OCI-LY1 (cell line): ENCODE data around the gene ZNF808.

Experiments
- CTCF ChIP-seq: fragments of 200-600 bp; sonication (generic), shearing (Covaris generic); IDR thresholded peaks from 2 replicates; pipeline ENCODE4 v1.5.1; 2017; ENCODE audit warnings: mild to moderate bottlenecking, antibody characterized with exemption, low read length, moderate library complexity, mixed read lengths
- EZH2 ChIP-seq: fragments of 200-600 bp; sonication (generic), shearing (Covaris generic); IDR thresholded peaks from 2 replicates; pipeline ENCODE4 v1.8.0; 2017; ENCODE audit warnings: borderline replicate concordance, mixed run types, mild to moderate bottlenecking, antibody characterized with exemption, low read length, moderate library complexity, mixed read lengths

GRCh38 chr19:52532480-52532879, 5.0 kb downstream of the ZNF808 start:
- TF ChIP-seq CTCF = no peak
- TF ChIP-seq EZH2 = no peak
